OCI-LY7 (cell line): ENCODE measurements around the gene GALNT9.

Experiments used
- EZH2phosphoT487 ChIP-seq: fragments of 200-600 bp; sonication (generic); IDR thresholded peaks from 2 replicates; pipeline ENCODE4 v1.6.1; 2018; ENCODE audit warnings: low read depth, borderline replicate concordance, mild to moderate bottlenecking, mixed run types, antibody characterized with exemption, low read length, moderate library complexity, mixed read lengths
- TF ChIP-seq, protein P1 (sequence below): fragments of 200-600 bp; sonication (generic); conservative IDR thresholded peaks from 2 replicates; pipeline ENCODE4 v1.5.1; 2014; ENCODE audit warnings: mild to moderate bottlenecking, antibody characterized with exemption, low read length, moderate library complexity, mixed read lengths

- TF ChIP-seq, protein P1, sequence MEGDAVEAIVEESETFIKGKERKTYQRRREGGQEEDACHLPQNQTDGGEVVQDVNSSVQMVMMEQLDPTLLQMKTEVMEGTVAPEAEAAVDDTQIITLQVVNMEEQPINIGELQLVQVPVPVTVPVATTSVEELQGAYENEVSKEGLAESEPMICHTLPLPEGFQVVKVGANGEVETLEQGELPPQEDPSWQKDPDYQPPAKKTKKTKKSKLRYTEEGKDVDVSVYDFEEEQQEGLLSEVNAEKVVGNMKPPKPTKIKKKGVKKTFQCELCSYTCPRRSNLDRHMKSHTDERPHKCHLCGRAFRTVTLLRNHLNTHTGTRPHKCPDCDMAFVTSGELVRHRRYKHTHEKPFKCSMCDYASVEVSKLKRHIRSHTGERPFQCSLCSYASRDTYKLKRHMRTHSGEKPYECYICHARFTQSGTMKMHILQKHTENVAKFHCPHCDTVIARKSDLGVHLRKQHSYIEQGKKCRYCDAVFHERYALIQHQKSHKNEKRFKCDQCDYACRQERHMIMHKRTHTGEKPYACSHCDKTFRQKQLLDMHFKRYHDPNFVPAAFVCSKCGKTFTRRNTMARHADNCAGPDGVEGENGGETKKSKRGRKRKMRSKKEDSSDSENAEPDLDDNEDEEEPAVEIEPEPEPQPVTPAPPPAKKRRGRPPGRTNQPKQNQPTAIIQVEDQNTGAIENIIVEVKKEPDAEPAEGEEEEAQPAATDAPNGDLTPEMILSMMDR: no peak
- no peak for TF ChIP-seq EZH2phosphoT487
Observed at GRCh38 chr12:132196038-132196872, 133.1 kb downstream of the GALNT9 start.
